GM18511 (cell line): ENCODE results near the gene CEP55.

Experiments used
- ATAC-seq: cut with Tn5 transposase; IDR thresholded peaks from one replicate; pipeline ENCODE4 v1.9.1; 2021; ENCODE audit warnings: mild to moderate bottlenecking, moderate library complexity; ENCODE audit not compliant: unreplicated experiment

Gene CEP55

DNA sequence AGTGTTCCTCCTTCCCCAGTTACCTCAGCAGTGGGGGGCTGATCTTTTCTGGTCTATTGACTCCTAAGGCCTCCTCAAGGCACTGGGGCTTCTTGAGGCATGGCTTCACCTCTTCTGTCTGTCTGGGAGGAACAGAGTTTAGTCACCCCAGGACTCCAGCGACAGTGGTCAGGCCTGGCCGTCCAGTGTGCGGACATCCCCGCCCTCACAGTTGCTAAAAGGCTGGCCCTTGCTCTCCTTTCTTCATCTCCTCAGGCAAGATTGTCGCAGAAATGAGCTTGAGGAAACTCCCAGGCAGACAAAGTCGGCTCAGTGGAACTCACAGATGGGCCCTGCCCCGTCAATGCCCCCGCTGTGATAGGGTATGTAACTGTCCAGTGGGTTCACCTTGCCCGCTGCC, 63.1 kb downstream of the CEP55 start:
- ATAC-seq = no peak

DNA sequence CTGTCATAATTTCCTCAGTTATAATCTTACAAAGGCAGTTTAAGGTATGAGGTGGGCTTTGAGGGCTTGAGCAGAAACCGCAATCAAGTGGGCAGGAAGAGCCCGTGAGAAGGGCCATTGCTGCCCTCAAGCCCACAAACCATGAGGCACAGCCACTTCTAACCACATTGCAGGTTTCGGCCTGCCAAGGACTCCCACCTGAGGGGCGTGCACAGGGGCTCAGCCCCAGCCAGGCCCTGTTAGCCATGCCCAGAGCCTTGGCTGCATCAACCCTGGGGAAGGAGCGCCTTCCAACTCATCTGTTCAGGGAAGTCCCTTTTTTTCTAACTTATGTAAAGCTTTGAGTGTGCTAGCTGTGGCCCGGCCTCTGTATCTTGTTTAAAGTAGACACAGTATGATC, 64.1 kb downstream of the CEP55 start:
- ATAC-seq = no peak

DNA sequence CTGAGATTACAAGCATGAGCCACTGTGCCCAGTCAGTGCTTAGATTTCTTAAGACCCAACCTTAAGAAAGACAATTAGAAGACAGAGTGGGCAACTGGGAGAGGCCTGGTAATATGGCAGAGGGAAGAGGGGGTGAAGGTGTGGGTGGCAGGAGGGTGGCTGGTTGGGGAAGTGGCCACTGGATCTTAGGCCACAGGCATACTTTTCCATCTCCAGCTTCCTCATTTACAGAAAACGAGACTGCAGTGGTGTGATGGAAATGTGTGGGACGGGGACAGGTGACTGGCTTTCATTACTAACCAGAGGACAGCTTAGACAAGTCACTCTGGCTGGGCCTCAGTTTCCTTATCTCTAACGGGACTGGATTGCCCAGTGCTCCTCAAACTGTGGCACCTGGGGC, 69.0 kb downstream of the CEP55 start:
- no peak for ATAC-seq

DNA sequence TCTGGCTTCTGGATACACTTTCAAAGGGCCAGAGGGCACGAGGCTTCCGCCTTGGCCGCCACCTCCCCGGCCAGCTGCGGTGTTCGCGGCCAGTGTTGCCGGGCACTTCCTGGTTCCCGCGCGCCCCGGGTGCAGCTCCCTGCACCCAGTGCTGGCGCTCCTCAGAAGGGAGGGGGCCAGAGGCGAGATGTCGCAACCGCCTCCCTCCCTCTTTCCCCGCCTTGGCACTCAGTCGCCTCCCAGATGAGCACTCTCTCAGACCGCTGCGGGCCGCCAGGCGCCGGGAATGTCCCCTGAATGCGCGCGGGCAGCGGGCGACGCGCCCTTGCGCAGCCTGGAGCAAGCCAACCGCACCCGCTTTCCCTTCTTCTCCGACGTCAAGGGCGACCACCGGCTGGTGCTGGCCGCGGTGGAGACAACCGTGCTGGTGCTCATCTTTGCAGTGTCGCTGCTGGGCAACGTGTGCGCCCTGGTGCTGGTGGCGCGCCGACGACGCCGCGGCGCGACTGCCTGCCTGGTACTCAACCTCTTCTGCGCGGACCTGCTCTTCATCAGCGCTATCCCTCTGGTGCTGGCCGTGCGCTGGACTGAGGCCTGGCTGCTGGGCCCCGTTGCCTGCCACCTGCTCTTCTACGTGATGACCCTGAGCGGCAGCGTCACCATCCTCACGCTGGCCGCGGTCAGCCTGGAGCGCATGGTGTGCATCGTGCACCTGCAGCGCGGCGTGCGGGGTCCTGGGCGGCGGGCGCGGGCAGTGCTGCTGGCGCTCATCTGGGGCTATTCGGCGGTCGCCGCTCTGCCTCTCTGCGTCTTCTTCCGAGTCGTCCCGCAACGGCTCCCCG, 70.2 kb downstream of the CEP55 start, which contains the start of gene FFAR4:
Gene FFAR4 (plus strand): TSS at position 231 of the 842 bp plus-strand sequence. CDS start 56 bp downstream, at position 287.
- no peak for ATAC-seq

DNA sequence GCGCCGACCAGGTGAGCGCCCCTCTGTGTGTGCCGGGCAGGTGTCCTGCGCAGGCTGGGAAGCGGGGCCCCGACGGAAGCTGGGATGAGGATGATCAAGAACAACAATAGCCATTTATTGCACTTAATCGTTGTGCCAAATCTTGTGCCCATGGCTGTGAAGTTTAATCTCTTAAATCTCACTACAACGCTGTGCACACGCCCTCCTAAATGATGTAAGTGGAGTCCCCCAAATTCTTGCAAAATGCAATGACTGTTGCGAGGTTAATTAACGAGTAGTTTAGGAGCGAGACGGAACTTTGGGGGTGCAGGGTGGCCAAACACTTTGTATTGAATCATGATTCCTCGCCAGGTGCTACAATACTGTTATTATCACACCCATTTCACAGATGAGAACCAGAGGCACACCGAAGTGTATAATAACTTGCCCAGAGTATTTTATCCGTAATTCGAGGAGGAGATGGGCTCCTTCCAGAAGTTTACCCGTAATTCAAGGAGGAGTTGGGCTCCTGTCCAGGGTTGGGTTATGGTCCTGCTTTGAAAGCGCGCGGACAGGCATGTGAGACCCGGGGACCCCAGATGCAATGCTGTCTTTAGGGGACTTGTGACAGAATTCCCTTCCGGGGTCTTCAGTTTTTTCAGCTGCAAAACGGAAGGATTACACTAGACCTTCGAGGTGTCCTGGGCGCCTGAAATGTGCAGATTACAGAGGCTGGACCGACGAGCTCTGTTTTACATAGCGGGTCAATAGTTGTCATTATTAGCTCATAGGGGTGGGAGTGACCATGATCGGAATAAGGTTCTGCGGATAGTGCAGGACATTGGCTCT, 71.1 kb downstream of the CEP55 start:
- ATAC-seq = no peak

DNA sequence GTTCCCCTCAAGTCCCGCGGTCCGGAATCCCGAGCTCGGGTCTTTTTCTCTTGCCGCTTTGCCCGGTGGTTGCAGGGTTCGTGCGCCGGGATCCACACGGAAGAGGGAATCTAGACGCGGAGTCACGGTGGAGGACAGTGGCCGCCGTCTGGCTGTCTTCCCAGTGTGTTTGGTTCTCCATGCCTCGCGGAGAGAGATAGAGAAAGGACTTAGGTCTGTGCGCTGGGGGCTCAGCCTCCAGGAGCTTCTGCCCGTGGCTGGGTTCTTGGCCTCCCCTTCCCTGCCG, 71.6 kb downstream of the CEP55 start:
- no peak for ATAC-seq

DNA sequence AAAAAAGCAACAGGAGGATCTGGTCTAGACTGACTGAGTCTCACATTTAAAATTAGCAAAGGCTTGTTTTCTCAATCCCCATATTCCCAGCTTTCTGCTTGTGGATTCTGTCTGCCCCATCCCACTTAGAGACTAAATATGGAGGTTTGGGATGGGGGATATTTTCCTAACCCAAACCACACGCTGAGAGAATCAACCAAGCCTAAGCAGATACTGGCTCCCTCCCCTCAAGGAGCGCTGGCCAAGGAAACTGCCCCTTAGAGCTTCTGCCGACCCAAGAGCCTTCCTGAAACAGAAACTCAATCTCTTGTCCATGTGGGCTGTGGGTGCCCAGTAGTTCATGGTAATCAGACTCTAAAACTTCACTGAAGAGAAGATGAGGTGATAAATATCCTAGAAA, 74.0 kb downstream of the CEP55 start:
- no peak for ATAC-seq

DNA sequence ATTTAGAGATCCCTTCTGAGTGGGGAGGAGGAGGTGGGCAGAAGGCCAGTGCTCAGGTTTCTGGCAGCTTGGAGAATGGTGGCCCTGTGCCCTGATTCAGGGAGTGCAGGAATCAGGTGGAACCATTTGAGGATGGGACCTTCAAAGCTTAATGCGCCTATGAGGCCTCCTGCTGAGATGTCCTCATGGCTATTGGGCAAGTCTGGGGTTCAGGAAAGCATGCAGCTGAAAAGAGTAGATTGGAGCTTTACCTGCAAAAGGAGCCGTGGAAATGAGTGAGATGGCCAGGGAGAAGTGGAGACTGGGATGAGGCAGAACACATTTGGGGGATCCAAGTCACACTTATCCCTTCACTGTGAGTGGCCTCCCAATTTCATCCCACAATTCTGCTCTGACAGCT, 76.2 kb downstream of the CEP55 start:
- no peak for ATAC-seq

DNA sequence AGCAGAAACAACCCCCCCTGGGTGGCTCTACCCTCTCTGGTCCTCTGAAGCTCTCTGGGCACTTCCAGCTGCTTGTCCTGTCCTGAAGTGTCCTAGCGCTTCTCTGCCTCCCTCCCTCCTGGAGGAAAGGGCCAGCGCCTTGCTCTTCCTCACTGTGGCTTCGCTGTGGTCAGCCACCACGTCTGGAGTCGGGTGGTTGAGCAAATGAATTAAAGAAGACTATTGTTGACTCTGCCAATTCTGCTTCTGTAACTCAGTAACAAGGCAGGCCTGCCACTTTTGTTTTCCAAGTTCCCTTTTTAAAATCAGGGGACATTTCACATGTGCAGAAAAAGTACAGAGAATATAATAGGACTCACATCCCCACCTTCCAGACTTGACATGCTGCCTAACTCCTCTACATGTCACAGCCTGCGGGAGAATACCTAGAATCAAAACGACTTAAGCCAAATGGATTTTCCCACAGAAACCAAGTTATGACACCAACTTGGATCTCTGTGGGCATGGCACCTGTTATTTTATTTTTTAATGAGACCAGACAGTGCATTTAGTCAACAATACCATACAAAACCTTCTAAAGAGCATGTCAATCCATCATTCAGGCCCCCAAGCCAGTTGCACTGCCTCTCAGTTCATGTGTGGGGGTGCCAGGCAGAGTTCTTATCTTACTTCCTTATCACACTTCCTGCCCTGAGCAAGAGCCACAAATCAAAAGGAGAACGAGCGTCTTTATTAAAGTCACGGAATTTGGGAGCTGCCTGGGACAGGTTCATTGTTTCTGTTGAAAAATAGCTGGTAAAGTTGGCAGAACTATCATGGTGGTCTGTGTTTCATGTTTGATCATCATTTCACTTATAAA, 76.9 kb downstream of the CEP55 start:
- no peak for ATAC-seq

DNA sequence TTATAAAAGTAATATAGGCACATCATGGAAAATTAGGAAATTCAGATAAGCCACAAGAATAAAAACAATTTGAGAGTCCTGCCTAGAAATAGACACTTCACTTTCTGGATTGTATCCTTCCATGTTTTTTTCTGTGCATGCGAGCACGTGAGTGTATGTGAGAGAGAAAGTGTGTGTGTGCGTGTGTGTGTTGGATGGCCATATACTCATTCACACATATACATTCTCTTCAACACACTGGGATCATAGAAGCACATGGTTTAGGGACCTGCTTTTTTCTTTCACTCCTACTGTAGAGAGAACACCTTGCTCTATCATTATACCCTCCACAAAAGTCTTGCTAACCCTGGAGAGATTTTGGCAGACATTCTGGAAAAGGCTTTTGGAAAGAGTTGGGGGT, 77.5 kb downstream of the CEP55 start:
- no peak for ATAC-seq

DNA sequence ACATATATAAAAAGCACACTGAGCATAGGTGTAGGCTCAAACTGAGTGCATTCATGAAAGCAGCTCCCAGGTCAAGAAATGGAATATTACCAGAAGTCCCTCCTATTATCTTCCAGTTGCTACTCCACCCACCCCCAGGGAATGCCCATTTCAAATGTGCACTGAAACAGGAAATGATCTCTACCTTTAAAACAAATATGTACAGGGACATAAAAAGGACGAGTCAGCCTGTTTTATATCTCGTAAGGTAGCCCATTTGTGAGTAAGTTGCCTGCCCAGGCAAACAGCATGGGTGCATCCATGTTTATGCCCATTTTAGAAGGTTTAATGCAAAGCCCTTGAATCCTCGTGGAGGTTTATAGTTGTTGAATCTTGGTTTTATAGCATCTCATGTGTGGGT, 80.5 kb downstream of the CEP55 start:
- ATAC-seq = no peak

DNA sequence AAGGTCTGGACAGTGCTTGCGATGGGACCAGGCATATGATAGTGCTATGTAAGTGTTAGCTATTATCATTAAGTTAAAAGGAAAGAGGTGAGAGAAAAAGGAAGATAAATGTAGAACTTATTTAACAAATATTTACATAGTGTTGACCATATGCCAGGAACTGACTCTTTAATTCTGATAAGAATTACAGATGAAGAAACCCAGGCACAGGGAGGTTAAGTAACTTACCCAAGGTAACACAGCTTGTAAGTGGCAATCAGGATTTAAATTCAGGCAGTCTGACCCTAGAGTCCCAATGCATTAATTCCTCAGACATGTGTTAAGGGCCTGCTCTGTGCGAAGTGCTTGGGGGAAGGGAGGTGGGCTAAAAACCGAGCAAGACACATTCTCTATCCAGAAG, 81.2 kb downstream of the CEP55 start:
- no peak for ATAC-seq
